Gastrocnemius medialis (tissue), 4 donors: Measurements from ENCODE around the gene HBZ.

Source experiments
- POLR2A ChIP-seq, 2 donors: fragments of 450-650 bp; IDR thresholded peaks; one replicate each; pipeline ENCODE4 v1.6.1; 2017; ENCODE audit warnings: antibody characterized with exemption in 2 of 2, mild to moderate bottlenecking in 2 of 2, moderate library complexity in 2 of 2
- TF ChIP-seq, protein P1 (sequence below), 5 experiments: fragments of 450-650 bp in 3 of 5; fragments of 200-600 bp in 2 of 5; sonication (generic) in 2 of 5; IDR thresholded peaks in 4 of 5; conservative IDR thresholded peaks in 1 of 5; 1 replicate in 4 of 5; 2 replicates in 1 of 5; pipeline ENCODE4 v1.5.1; 2016 to 2019; ENCODE audit warnings: antibody characterized with exemption in 5 of 5, mild to moderate bottlenecking in 3 of 5, moderate library complexity in 3 of 5

DNA sequence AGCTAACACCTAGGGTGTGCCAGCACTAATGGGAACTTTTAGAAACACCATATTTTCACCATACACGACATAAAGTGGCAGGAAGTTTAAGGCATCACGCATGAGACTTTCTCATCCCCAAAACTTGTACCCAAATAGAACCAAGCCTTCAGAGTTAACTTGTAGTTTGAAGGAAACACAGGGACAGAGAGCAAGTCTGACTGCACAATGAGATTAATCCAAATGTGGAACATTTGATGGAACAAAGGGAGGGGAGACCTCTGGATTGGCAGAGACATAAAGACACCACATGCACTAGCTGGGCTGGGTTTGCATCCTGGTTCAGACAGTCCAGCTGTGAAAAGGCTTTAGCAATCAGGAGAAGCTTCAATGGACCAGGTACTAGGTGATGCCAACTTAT, 38.1 kb upstream of the HBZ start:
- TF ChIP-seq POLR2A (IDR thresholded peaks at IDR 0.05) = no peak
- TF ChIP-seq, protein P1, sequence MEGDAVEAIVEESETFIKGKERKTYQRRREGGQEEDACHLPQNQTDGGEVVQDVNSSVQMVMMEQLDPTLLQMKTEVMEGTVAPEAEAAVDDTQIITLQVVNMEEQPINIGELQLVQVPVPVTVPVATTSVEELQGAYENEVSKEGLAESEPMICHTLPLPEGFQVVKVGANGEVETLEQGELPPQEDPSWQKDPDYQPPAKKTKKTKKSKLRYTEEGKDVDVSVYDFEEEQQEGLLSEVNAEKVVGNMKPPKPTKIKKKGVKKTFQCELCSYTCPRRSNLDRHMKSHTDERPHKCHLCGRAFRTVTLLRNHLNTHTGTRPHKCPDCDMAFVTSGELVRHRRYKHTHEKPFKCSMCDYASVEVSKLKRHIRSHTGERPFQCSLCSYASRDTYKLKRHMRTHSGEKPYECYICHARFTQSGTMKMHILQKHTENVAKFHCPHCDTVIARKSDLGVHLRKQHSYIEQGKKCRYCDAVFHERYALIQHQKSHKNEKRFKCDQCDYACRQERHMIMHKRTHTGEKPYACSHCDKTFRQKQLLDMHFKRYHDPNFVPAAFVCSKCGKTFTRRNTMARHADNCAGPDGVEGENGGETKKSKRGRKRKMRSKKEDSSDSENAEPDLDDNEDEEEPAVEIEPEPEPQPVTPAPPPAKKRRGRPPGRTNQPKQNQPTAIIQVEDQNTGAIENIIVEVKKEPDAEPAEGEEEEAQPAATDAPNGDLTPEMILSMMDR (IDR thresholded peaks at IDR 0.05 in 4 of 5, conservative IDR thresholded peaks at IDR 0.05 in 1 of 5) = no peak
